GDM1 (cell line): Measurements from ENCODE around the gene PRSS33.

Experiments
- DNase-seq: peaks from one replicate; lab custom pipeline; 2025; lab: John Stamatoyannopoulos, UW

PRSS33 gene, protein sequence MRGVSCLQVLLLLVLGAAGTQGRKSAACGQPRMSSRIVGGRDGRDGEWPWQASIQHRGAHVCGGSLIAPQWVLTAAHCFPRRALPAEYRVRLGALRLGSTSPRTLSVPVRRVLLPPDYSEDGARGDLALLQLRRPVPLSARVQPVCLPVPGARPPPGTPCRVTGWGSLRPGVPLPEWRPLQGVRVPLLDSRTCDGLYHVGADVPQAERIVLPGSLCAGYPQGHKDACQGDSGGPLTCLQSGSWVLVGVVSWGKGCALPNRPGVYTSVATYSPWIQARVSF

DNA sequence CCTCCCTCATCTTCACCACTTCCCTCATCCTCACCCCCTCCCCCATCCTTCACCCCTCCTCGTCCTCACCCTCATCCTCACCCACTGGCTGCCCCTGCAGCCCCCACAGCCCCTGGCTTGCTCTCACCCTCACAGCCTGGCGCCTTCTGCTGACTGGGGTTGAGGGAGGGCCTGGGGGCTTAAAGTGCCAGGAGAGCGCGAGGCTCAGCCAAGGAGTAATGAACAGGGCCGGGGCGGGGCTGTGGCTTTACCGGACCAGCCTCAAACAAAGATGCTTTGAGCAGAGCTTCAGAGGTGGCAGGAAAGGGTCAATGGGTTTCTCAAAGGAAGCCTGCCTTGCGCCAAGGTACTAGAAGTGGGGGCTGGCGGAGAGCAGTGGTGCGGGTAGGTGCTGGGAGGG is at the start of gene PRSS33:
PRSS33 (minus strand) TSS at position 155 of the 400 bp plus-strand sequence. CDS start 1,013 bp downstream, outside the sequence.
- no peak for DNase-seq

- no peak for DNase-seq
These were observed 49.5 kb upstream of the PRSS33 start for GRCh38 chr16:2836646-2837508.

GRCh38 chr16:2835638-2836493 is 48.5 kb upstream of the PRSS33 start:
- no peak for DNase-seq

DNA sequence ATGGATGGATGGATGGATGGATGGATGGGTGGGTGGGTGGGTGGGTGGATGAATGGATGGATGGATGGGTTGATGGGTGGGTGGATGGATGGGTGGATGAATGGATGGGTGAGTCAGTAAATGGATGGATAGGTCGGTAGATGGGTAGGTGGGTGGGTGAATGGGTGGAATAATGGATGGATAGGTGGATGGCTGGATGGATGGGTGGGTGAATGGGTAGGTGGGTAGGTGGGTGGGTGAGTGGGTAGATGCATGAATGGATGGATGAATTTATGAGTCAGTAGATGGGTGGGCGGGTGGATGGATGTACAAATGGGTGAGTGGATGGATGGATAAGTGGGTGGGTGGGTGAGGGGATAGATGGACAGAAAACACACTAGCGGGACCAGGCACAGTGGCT is 47.6 kb upstream of the PRSS33 start:
- DNase-seq, result no peak

- no peak for DNase-seq
These were observed 46.4 kb upstream of the PRSS33 start for GRCh38 chr16:2833776-2834175.

DNA sequence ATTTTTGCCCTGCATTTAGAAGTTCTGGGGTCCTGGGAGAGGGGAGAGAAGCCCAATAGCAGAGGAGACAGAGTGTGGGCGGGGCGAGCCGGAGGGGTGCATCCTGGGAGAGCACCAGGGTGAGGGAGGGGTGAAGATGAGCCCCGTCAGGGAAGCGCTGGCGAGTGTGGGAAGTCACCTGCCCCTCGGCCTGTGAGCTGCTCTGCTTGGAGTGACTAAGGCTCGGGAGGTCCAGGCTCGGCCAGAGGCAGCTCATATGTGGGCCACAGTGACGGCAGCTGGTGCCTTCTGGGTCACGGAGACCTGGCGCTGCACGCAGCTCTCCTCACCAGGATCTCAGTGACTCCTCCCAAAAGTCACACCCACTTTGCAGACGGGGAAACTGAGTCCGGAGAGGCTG is 43.8 kb upstream of the PRSS33 start:
- no peak for DNase-seq

- no peak for DNase-seq
These were observed 43.0 kb upstream of the PRSS33 start for GRCh38 chr16:2830355-2830695.

DNA sequence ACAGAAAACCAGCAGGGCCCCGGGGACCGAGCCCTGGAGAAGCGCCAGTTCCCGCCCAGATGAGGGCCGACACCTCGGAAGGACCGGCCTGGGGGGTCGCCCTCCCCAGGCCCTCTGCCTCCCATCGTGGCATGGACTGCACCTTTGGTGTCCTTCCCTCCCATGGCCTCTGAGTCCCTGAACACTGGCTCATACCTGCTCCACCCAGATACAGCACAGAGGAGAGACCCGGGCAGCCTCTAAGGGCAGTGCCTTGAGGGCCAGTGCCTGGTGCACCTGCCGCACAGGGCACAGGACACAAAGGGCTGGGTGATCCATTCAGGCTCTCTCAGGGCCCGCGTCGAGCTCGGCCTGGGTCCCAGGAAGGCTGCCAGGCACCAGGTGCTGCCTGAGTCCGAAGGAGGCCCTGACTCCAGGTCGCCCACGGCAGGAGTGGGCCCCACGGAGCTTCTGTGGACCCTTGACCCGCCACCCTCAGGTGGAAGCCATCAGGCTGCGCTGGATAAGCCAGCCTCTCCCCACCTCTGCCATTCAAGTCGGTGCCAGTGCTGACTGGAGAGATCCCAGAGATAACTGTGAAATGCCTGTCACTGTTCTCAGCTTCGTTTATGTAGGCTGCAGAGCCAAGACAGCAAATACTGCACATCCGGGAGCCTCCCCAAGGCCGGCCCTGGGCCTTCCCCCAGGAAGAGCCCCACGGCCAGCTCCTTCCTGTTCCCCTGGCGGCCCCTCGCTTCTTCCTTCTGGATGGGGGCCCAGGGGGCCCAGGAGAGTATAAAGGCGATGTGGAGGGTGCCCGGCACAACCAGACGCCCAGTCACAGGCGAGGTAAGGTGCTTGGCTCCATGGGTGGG is 42.4 kb upstream of the PRSS33 start, which contains the start of gene ZG16B:
ZG16B (plus strand) TSS at position 803 of the 854 bp plus-strand sequence. CDS start 139 bp downstream, outside the sequence.
- no peak for DNase-seq

DNA sequence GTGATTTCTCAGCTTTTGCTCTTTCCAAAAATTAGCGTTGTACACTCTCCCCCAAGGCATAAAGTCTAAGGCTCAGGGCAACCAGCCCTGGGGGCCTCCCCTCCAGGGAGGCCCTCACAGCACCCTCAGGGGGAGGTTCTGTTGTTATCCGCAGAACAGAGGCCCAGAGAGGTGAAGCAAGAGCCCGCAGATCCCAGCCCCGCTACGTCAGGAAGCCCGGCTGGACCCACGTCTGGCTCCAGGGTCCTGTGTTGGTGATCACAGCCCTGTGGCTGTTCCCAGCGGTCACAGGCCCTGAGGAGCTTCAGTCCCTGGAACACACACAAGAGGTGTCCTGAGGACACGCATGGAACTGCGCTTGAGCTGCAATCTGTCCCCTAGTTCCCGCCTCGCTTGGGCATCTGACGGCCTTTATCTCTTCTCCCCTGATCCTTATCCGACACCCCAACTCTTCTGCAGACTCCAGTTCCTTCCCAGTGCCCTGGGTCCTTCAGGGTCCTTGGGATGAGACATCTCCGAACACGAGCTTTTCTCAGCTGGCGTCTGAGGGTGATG is 41.6 kb upstream of the PRSS33 start:
- DNase-seq, result no peak

DNA sequence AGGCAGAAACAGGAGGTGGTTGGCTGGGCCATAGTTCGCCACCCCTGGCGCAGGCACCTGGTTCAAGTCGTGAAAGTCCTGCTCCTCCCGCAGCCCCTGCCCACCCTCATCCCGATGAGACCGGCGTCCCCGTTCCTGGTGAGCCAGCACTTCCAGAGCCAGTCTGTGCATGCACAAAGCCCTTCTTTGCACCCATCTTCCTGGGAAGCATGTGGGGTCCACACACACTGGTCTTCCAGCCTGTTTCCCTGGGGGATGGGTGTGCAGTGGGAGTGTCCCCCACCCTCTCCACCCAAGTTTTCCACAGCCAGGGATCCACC is 41.1 kb upstream of the PRSS33 start:
- no peak for DNase-seq

DNA sequence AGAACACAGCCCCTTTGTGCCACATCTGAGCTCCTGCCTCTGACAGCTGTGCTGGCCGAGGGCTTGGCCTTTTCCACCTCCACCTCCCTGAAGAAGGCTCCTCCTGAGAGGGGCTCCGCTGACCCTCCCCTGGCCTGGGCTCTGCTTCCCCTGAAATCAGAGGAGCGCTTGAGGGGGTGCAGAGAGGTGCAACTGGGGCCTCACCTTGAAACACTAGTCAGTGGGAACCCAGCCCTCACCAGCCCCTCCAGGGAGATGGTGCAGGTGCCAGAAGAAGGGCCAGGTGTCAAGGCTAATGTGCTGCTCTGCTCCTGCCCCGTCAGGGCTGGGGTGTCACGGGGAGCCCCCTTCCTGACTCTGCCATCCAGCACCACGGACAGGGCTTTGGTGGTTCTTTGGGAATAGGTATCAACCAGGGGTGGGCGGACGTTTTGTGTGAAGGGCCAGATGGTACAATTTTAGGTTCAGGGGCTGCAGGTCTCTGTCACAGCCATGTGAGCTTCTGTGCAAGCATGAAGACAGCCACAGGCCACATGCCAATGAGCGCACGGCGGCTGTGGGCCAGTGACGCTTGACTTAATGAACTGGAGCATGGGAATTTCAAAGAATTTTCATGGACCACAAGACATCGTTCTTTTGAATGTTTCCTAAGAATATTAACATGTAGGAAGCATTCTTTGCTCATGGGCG is 40.6 kb upstream of the PRSS33 start:
- no peak for DNase-seq

GRCh38 chr16:2827374-2827791 is 40.0 kb upstream of the PRSS33 start:
- no peak for DNase-seq

DNA sequence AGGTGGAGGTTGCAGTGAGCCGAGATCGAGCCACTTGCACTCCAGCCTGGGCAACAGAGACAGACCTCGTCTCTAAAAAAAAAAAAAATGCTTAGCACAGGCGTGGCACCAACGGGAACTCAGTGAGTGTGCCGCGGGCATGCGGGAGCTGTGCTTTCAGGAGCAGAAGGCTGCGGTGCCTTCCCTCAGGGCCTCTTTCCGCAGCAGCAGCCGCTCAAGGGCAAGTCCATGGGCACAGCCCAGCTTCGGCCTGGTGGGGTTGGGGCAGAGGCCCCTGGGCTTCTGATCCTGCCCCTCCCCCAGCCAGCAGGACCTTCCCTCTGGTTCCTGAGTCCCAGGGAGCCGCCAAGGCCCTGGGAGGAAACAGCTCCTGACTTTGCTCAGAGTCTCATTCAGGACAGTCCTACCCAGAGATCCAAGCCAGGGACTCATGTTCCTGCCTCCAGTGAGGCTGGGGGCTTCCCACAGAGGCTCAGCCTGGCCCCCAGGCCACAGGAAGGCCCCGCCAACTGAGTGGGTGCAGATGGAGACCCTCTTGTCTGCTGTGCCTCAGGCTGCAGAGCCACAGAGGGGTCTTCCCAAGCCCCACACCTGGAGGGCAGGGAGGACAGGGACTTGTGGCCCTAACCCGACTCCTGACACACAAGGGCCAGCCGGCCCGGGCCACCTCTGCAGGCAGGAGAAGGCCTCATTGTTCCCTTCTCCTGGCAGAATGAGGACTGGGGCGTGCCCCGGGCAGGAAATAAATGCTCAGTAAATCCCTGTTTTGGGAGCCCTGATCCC is 39.4 kb upstream of the PRSS33 start:
- DNase-seq, result no peak

GRCh38 chr16:2825906-2826305 is 38.5 kb upstream of the PRSS33 start:
- no peak for DNase-seq

- no peak for DNase-seq
These were observed 37.8 kb upstream of the PRSS33 start for GRCh38 chr16:2825049-2825742.

DNA sequence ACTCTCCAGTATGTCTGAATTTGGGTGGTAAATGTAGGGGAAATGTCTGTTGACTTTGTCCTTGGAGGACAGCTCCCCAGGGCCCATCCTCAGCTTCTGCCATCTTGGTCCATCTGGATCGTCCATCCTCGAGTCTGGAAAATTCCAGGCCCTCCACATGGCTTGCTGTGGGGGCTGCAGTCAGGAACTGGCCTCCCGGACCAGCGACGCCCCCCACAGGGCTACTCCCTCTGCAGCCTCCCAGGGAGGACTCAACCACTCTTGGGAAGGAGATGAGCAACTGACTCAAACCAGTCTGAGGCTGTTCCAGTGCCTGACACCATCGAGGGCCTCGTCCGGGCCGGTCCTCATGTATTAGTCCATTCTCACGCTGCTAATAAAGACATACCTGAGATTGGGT is 37.3 kb upstream of the PRSS33 start:
- no peak for DNase-seq

GRCh38 chr16:2822496-2822895 is 35.1 kb upstream of the PRSS33 start:
- DNase-seq, result no peak

- no peak for DNase-seq
These were observed 34.8 kb upstream of the PRSS33 start for GRCh38 chr16:2822158-2822495.

DNA sequence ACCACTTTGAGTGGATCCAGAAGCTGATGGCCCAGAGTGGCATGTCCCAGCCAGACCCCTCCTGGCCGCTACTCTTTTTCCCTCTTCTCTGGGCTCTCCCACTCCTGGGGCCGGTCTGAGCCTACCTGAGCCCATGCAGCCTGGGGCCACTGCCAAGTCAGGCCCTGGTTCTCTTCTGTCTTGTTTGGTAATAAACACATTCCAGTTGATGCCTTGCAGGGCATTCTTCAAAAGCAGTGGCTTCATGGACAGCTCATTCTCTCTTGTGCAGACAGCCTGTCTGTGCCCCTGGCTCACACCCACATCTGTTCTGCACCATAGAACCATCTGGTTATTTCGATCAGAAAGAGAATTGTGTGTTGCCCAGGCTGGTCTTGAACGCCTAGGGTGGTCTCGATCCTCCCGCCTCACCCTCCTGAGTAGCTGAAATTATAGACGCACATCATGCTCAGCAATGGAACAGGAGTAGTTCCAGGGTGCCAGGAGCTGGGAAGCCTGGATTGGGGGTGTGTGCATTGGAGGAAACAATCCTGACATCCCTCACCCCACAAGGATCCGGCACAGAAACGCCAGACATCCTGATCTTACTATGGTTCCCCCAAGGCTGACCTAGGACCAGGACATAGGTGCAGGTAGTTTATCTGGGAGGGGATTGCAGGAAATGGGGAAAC is 34.3 kb upstream of the PRSS33 start:
- DNase-seq, result no peak
